Neural crest cell (in vitro differentiated cells): ENCODE measurements around the gene KIAA0586. TPM values are rescaled to one million over a fixed set of nuclear protein-coding genes. Genes with fewer than 3 reads are reported as not detected.

Source experiments
- DNase-seq: peaks from one replicate; pipeline ENCODE4 v3.0.0; 2021; ENCODE audit warnings: low read depth, mixed read lengths, low spot score
- H3K27ac Mint-ChIP-seq: one replicate; pipeline ENCODE4 v1.8.0; 2021; ENCODE audit warnings: mild to moderate bottlenecking, mixed read lengths; ENCODE audit not compliant: unreplicated experiment
- H3K27me3 Mint-ChIP-seq: 2 replicates; pipeline ENCODE4 v1.8.0; 2021; ENCODE audit warnings: low read depth, mild to moderate bottlenecking, mixed read lengths
- H3K36me3 Mint-ChIP-seq: 2 replicates; pipeline ENCODE4 v1.8.0; 2021; ENCODE audit warnings: low read depth, mild to moderate bottlenecking, mixed read lengths
- H3K4me1 Mint-ChIP-seq: 2 replicates; pipeline ENCODE4 v1.8.0; 2021; ENCODE audit warnings: mixed read lengths
- H3K4me3 Mint-ChIP-seq: one replicate; pipeline ENCODE4 v1.8.0; 2021; ENCODE audit warnings: mild to moderate bottlenecking, mixed read lengths
- H3K9me3 Mint-ChIP-seq: 2 replicates; pipeline ENCODE4 v1.8.0; 2021; ENCODE audit warnings: mixed read lengths
- CTCF ChIP-seq: fragments of 200-600 bp; sonication (generic); conservative IDR thresholded peaks from 2 replicates; pipeline ENCODE4 v1.5.0; 2021; ENCODE audit warnings: antibody characterized with exemption, mild to moderate bottlenecking
- total RNA-seq: library from RNA; stranded (reverse); gene quantifications from 2 replicates; pipeline ENCODE4 v1.2.1, GENCODE V29; 2021

The KIAA0586 gene
- total RNA-seq, 1 donor from 2014 or later = 41.1 TPM

- Mint-ChIP-seq H3K27me3 (no peaks in the 10 kb centered on the region), H3K36me3 (peaks cover 9% of the 10 kb centered on the region), H3K4me3 (no peak overlapping the region), H3K9me3 (no peaks in the 10 kb centered on the region), H3K4me1 (no peaks in the 10 kb centered on the region), H3K27ac (no peak overlapping the region)
- TF ChIP-seq CTCF = no peak
- DNase-seq = no peak
Measured at GRCh38 chr14:58439476-58439875, 12.0 kb downstream of the KIAA0586 start.

- H3K4me1 Mint-ChIP-seq = no peaks in the 10 kb centered on the region
- no peak overlapping the region for H3K27ac Mint-ChIP-seq
- no peaks in the 10 kb centered on the region for H3K27me3 Mint-ChIP-seq
- TF ChIP-seq CTCF = no peak
- H3K9me3 Mint-ChIP-seq = no peaks in the 10 kb centered on the region
- H3K4me3 Mint-ChIP-seq = no peak overlapping the region
- DNase-seq = no peak
- H3K36me3 Mint-ChIP-seq = peaks cover 5% of the 10 kb centered on the region
Measured at GRCh38 chr14:58444627-58445026, 17.1 kb downstream of the KIAA0586 start.

DNA sequence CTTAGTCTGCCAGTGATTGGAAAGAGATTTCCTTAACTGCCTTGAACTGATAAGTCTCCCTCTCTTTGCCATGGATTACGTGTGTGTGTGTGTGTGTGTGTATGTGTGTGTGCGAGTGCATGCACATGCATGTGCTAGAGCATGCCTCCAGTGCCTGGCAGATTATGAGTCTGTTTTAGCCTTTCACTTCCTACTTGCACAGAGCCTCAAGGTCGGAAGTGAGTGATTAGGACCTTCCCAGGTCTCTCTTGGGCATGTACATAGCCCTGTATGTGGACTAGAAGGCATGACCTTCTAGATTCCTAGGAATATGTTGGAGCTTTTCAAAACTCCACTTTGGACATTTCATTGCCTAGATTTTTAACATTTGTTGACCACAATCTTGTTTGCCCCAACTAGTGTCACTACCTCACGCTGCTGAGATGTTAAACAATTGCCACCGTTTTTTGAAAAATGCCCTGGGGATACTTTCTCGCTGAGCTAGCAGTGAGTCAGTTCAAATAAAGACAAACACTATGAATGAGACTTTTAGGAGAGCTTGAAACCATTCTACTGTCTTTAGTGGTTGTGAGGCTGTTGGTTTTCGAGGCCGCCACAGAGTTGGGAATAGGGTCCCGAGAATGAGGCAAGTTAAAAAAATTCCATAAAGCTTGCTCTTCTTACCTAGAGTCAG lies 28.2 kb downstream of the KIAA0586 start:
- no peaks in the 10 kb centered on the region for H3K9me3 Mint-ChIP-seq
- no peak for TF ChIP-seq CTCF
- H3K27me3 Mint-ChIP-seq = no peaks in the 10 kb centered on the region
- DNase-seq = no peak
- peak overlapping the region; percentile 55 for H3K27ac Mint-ChIP-seq
- peaks cover 13% of the 10 kb centered on the region for H3K4me1 Mint-ChIP-seq
- peak overlapping the region; percentile 3 for H3K4me3 Mint-ChIP-seq
- H3K36me3 Mint-ChIP-seq = peaks cover 13% of the 10 kb centered on the region

DNA sequence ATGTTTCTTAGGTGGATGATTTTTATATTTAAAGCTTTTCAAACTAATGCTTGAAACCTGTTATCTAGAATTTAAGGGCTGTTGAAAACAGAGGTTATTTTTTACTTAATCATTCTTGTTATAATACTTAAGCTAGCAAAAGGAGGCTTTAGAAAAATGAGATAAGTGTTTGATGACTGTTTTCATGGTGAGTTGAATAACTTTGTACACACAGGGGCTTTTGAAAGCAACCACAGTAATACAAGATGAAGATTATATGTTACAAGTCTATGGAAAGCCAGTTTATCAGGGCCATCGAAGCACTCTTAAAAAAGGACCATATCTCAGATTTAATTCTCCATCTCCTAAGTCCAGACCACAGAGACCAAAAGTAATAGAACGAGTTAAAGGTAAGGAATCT lies 33.3 kb downstream of the KIAA0586 start:
- H3K4me1 Mint-ChIP-seq = peaks cover 7% of the 10 kb centered on the region
- H3K27ac Mint-ChIP-seq = no peak overlapping the region
- peaks cover 7% of the 10 kb centered on the region for H3K36me3 Mint-ChIP-seq
- H3K4me3 Mint-ChIP-seq = no peak overlapping the region
- H3K27me3 Mint-ChIP-seq = no peaks in the 10 kb centered on the region
- TF ChIP-seq CTCF = no peak
- no peak for DNase-seq
- no peaks in the 10 kb centered on the region for H3K9me3 Mint-ChIP-seq

- TF ChIP-seq CTCF = no peak
- no peak for DNase-seq
- Mint-ChIP-seq H3K27me3 (no peaks in the 10 kb centered on the region), H3K4me1 (no peaks in the 10 kb centered on the region), H3K36me3 (peaks cover 7% of the 10 kb centered on the region), H3K27ac (no peak overlapping the region), H3K9me3 (no peaks in the 10 kb centered on the region), H3K4me3 (no peak overlapping the region)
Measured at GRCh38 chr14:58463147-58463546, 35.6 kb downstream of the KIAA0586 start.
